OCI-LY1 (cell line): Measurements from ENCODE around the gene PPAT.
A peak's percentile ranks its signal among the peaks of the same experiment; 100 is the strongest.

Experiments used
- H2AFZ ChIP-seq: fragments of 200-600 bp; sonication (generic), shearing (Covaris generic); 2 replicates; pipeline ENCODE4 v1.6.0; 2014; ENCODE audit warnings: antibody characterized with exemption, mild to moderate bottlenecking, low read length
- H3F3A ChIP-seq: fragments of 200-600 bp; sonication (generic), shearing (Covaris generic); 2 replicates; pipeline ENCODE4 v1.6.0; 2014; ENCODE audit warnings: mild to moderate bottlenecking, antibody characterized with exemption, low read length, moderate library complexity; ENCODE audit not compliant: insufficient read depth
- H3K27ac ChIP-seq: fragments of 200-600 bp; sonication (generic); 2 replicates; pipeline ENCODE4 v1.5.1; 2014; ENCODE audit warnings: low read length, mixed run types, mild to moderate bottlenecking, low read depth; ENCODE audit not compliant: poor library complexity, severe bottlenecking
- H3K27me3 ChIP-seq: fragments of 200-600 bp; sonication (generic); 2 replicates; pipeline ENCODE4 v1.6.0; 2014; ENCODE audit warnings: antibody characterized with exemption, mild to moderate bottlenecking, low read length, moderate library complexity; ENCODE audit not compliant: insufficient read depth
- H3K36me3 ChIP-seq: fragments of 200-600 bp; sonication (generic); 2 replicates; pipeline ENCODE4 v1.6.1; 2014; ENCODE audit warnings: mild to moderate bottlenecking, antibody characterized with exemption, low read length, moderate library complexity, mixed read lengths; ENCODE audit not compliant: insufficient read depth
- H3K4me1 ChIP-seq: fragments of 200-600 bp; sonication (generic); 2 replicates; pipeline ENCODE4 v1.5.1; 2014; ENCODE audit warnings: mild to moderate bottlenecking, low read length, moderate library complexity; ENCODE audit not compliant: insufficient read depth, severe bottlenecking
- H3K4me2 ChIP-seq: fragments of 200-600 bp; sonication (generic), shearing (Covaris generic); 2 replicates; pipeline ENCODE4 v1.6.1; 2014; ENCODE audit warnings: low read length
- H3K4me3 ChIP-seq: fragments of 200-600 bp; sonication (generic); 2 replicates; pipeline ENCODE4 v1.5.1; 2014; ENCODE audit warnings: low read length, low read depth, mild to moderate bottlenecking, mixed read lengths; ENCODE audit not compliant: poor library complexity, severe bottlenecking
- H3K79me2 ChIP-seq: fragments of 200-600 bp; shearing (Covaris generic); 2 replicates; pipeline ENCODE4 v1.6.1; 2016; ENCODE audit warnings: mixed run types, low read length, mixed read lengths; ENCODE audit not compliant: insufficient read depth
- H3K9ac ChIP-seq: fragments of 200-600 bp; sonication (generic), shearing (Covaris generic); 2 replicates; pipeline ENCODE4 v1.6.1; 2014; ENCODE audit warnings: mild to moderate bottlenecking, low read length, mixed read lengths
- H3K9me2 ChIP-seq: fragments of 200-600 bp; sonication (generic), shearing (Covaris generic); 2 replicates; pipeline ENCODE4 v1.6.1; 2014; ENCODE audit warnings: low read depth, mild to moderate bottlenecking, low read length, mixed read lengths
- H3K9me3 ChIP-seq: fragments of 200-600 bp; shearing (Covaris generic); 2 replicates; pipeline ENCODE4 v1.6.1; 2014; ENCODE audit warnings: low read length, mixed read lengths
- H4K20me1 ChIP-seq: fragments of 200-600 bp; sonication (generic), shearing (Covaris generic); 2 replicates; pipeline ENCODE4 v1.6.0; 2016; ENCODE audit warnings: mild to moderate bottlenecking, low read length; ENCODE audit not compliant: insufficient read depth
- CTCF ChIP-seq: fragments of 200-600 bp; sonication (generic), shearing (Covaris generic); IDR thresholded peaks from 2 replicates; pipeline ENCODE4 v1.5.1; 2017; ENCODE audit warnings: mild to moderate bottlenecking, antibody characterized with exemption, low read length, moderate library complexity, mixed read lengths
- EZH2 ChIP-seq: fragments of 200-600 bp; sonication (generic), shearing (Covaris generic); IDR thresholded peaks from 2 replicates; pipeline ENCODE4 v1.8.0; 2017; ENCODE audit warnings: borderline replicate concordance, mixed run types, mild to moderate bottlenecking, antibody characterized with exemption, low read length, moderate library complexity, mixed read lengths

The PPAT gene

GRCh38 chr4:56440983-56441382 is 5.6 kb upstream of the PPAT start:
- Histone ChIP-seq H3K9me3 (no peaks in the 10 kb centered on the region), H3F3A (no peaks in the 10 kb centered on the region), H3K4me1 (peaks cover 34% of the 10 kb centered on the region), H3K79me2 (peaks cover 83% of the 10 kb centered on the region), H3K4me3 (no peak overlapping the region), H3K27ac (no peak overlapping the region), H3K9ac (no peak overlapping the region), H3K4me2 (no peak overlapping the region), H3K9me2 (no peaks in the 10 kb centered on the region), H2AFZ (no peak overlapping the region), H3K27me3 (no peaks in the 10 kb centered on the region), H4K20me1 (0 out of 2 replicates have a peak, but pooled peaks cover 4% of the 10 kb centered on the region), H3K36me3 (peaks cover 67% of the 10 kb centered on the region)
- TF ChIP-seq EZH2 (no peak), CTCF (no peak)

- H4K20me1 ChIP-seq = 0 out of 2 replicates have a peak, but pooled peaks cover 4% of the 10 kb centered on the region
- peaks cover 45% of the 10 kb centered on the region for H3K36me3 ChIP-seq
- no peaks in the 10 kb centered on the region for H3K27me3 ChIP-seq
- TF ChIP-seq EZH2 (no peak), CTCF (no peak)
- peaks cover 37% of the 10 kb centered on the region for H3K4me1 ChIP-seq
- H3K9ac ChIP-seq = no peak overlapping the region
- peak overlapping the region; percentile 50 for H3K4me2 ChIP-seq
- H2AFZ ChIP-seq = no peak overlapping the region
- H3K27ac ChIP-seq = no peak overlapping the region
- peaks cover 85% of the 10 kb centered on the region for H3K79me2 ChIP-seq
- peak overlapping the region; percentile 28 for H3K4me3 ChIP-seq
- no peaks in the 10 kb centered on the region for H3K9me3 ChIP-seq
- no peaks in the 10 kb centered on the region for H3K9me2 ChIP-seq
- no peaks in the 10 kb centered on the region for H3F3A ChIP-seq
Observed at GRCh38 chr4:56438766-56439165, 3.4 kb upstream of the PPAT start.

DNA sequence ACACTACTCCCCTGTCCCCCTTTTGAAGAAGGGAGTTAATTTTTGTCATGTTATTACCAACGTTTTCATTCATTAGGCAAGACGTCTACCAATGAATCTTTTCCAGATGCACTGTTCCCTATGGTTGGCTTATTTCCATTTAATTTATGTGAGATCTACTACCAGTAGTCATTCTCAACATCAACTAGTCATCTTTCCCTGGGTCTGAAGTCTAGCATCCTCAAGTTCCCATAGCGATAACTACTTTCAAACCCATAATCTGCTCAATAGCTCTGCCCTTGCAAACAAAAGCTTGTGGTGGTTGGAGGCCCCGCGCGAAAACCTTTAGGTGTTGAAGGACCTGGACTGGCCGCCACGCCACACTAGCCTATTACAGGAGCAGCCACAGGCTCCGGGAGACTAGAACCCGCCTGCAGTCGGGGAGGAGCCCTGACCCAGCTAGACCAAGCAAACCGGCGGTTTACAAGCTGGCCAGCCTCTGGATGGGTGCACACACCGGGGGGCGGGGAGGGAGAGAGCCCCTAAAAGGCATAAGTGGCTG is 746 bp downstream of the PPAT start:
- Histone ChIP-seq H3K9ac (peak overlapping the region; percentile 89), H3K4me2 (peak overlapping the region; percentile 85), H2AFZ (no peak overlapping the region), H3F3A (no peaks in the 10 kb centered on the region), H3K9me3 (no peaks in the 10 kb centered on the region), H3K27me3 (no peaks in the 10 kb centered on the region), H3K79me2 (peaks cover 86% of the 10 kb centered on the region), H3K9me2 (no peaks in the 10 kb centered on the region), H3K36me3 (peaks cover 12% of the 10 kb centered on the region; the same call in 1 of the 2 replicates), H4K20me1 (peaks cover 1% of the 10 kb centered on the region), H3K4me3 (peak overlapping the region; percentile 96), H3K4me1 (peaks cover 43% of the 10 kb centered on the region), H3K27ac (peak overlapping the region; percentile 70)
- TF ChIP-seq CTCF (no peak), EZH2 (no peak)
